ENCODE results near the gene ANK2.

- no peak for TF ChIP-seq EZH2 (IDR thresholded peaks at IDR 0.05; ENCODE audit: low read depth, unreplicated experiment)
- no peak for TF ChIP-seq POLR2AphosphoS5 (IDR thresholded peaks at IDR 0.05; ENCODE audit: low read depth)
- TF ChIP-seq CTCF (conservative IDR thresholded peaks at IDR 0.05; ENCODE audit: low read depth in 2 of 2) = no peak
Measured at GRCh38 chr4:113336556-113336955, 287.1 kb downstream of the ANK2 start.
